ENCODE measurements around the gene AWAT2.

AWAT2 gene

GRCh38 chrX:70042399-70043371, 7.1 kb downstream of the AWAT2 start:
- DNase-seq (ENCODE audit: low spot score), result no peak
- no peak for TF ChIP-seq CTCF (IDR thresholded peaks at IDR 0.05)
- Histone ChIP-seq H3K27ac (no peak overlapping the region), H3K4me3 (no peak overlapping the region)

GRCh38 chrX:70041993-70042392, 7.7 kb downstream of the AWAT2 start:
- no peak overlapping the region for H3K4me3 ChIP-seq
- H3K27ac ChIP-seq, result no peak overlapping the region
- no peak for DNase-seq (ENCODE audit: low spot score)
- no peak for TF ChIP-seq CTCF (IDR thresholded peaks at IDR 0.05)

- no peak for DNase-seq (ENCODE audit: low spot score)
- no peak for TF ChIP-seq CTCF (IDR thresholded peaks at IDR 0.05)
These were observed 10.0 kb downstream of the AWAT2 start for GRCh38 chrX:70039758-70040157.

GRCh38 chrX:70038951-70039350, 10.8 kb downstream of the AWAT2 start:
- DNase-seq (ENCODE audit: low spot score), result no peak
- Histone ChIP-seq H3K4me3 (no peak overlapping the region), H3K27ac (no peak overlapping the region)
- no peak for TF ChIP-seq CTCF (IDR thresholded peaks at IDR 0.05)

More at GRCh38 chrX:70039758-70040157, 10.0 kb downstream of the AWAT2 start:
- Histone ChIP-seq H3K4me3 (no peak overlapping the region), H3K27ac (no peak overlapping the region)

- DNase-seq (ENCODE audit: low spot score), result no peak
- H3K4me3 ChIP-seq, result no peak overlapping the region
- TF ChIP-seq CTCF (IDR thresholded peaks at IDR 0.05), result no peak
- H3K27ac ChIP-seq, result no peak overlapping the region
These were observed 11.2 kb downstream of the AWAT2 start for GRCh38 chrX:70038515-70038914.

GRCh38 chrX:70034646-70035045, 15.1 kb downstream of the AWAT2 start:
- no peak for DNase-seq (ENCODE audit: low spot score)

More at GRCh38 chrX:70034646-70035045, 15.1 kb downstream of the AWAT2 start:
- no peak overlapping the region for H3K4me3 ChIP-seq
- H3K27ac ChIP-seq, result no peak overlapping the region
- no peak for TF ChIP-seq CTCF (IDR thresholded peaks at IDR 0.05)

Data from coronary artery (tissue), 2 donors.